Measurements from ENCODE around the gene EN1.
A peak's percentile ranks its signal among the peaks of the same experiment; 100 is the strongest.

Gene EN1

GRCh38 chr2:118883792-118884191 is 36.3 kb upstream of the EN1 start:
- H3K36me3 ChIP-seq (ENCODE audit: insufficient read depth, low read length), result no peaks in the 10 kb centered on the region
- H3K79me2 ChIP-seq (ENCODE audit: insufficient read depth, low read length), result no peaks in the 10 kb centered on the region
- H3K9me3 ChIP-seq (ENCODE audit: insufficient read depth, low read depth, low read length), result no peaks in the 10 kb centered on the region
- H2AFZ ChIP-seq (ENCODE audit: low read length), result peak overlapping the region; percentile 98; the same call in 1 of the 2 replicates
- H3F3A ChIP-seq (ENCODE audit: low read depth), result no peaks in the 10 kb centered on the region
- no peak overlapping the region for H3K4me3 ChIP-seq (ENCODE audit: low read length, poor library complexity, severe bottlenecking)
- no peaks in the 10 kb centered on the region for H4K20me1 ChIP-seq (ENCODE audit: insufficient read depth, low read length, poor library complexity, severe bottlenecking)
- H3K9ac ChIP-seq (ENCODE audit: low read depth, low read length, poor library complexity, severe bottlenecking), result no peak overlapping the region
- no peaks in the 10 kb centered on the region for H3K9me2 ChIP-seq (replicated peaks; ENCODE audit: low read depth, low read length)
- TF ChIP-seq EZH2phosphoT487 (IDR thresholded peaks at IDR 0.05; ENCODE audit: borderline replicate concordance), result no peak
- TF ChIP-seq CTCF (conservative IDR thresholded peaks at IDR 0.05; ENCODE audit: low read length), result no peak
- peaks cover 3% of the 10 kb centered on the region for H3K4me1 ChIP-seq (ENCODE audit: insufficient read depth, low read length, poor library complexity, severe bottlenecking)
- no peaks in the 10 kb centered on the region for H3K27me3 ChIP-seq (ENCODE audit: insufficient read depth, low read length, poor library complexity, severe bottlenecking)
- no peak overlapping the region for H3K4me2 ChIP-seq (ENCODE audit: low read depth, low read length, poor library complexity, severe bottlenecking)

GRCh38 chr2:118882693-118883336 is 35.4 kb upstream of the EN1 start:
- Histone ChIP-seq H3K27me3 (ENCODE audit: insufficient read depth, low read length, poor library complexity, severe bottlenecking) (no peaks in the 10 kb centered on the region), H3F3A (ENCODE audit: low read depth) (no peaks in the 10 kb centered on the region), H3K9me3 (ENCODE audit: insufficient read depth, low read depth, low read length) (no peaks in the 10 kb centered on the region), H3K4me3 (ENCODE audit: low read length, poor library complexity, severe bottlenecking) (peak overlapping the region; percentile 72), H3K9me2 (replicated peaks; ENCODE audit: low read depth, low read length) (no peaks in the 10 kb centered on the region), H3K79me2 (ENCODE audit: insufficient read depth, low read length) (no peaks in the 10 kb centered on the region), H4K20me1 (ENCODE audit: insufficient read depth, low read length, poor library complexity, severe bottlenecking) (no peaks in the 10 kb centered on the region), H3K9ac (ENCODE audit: low read depth, low read length, poor library complexity, severe bottlenecking) (peak overlapping the region; percentile 54), H2AFZ (ENCODE audit: low read length) (peak overlapping the region; percentile 98), H3K4me1 (ENCODE audit: insufficient read depth, low read length, poor library complexity, severe bottlenecking) (peaks cover 3% of the 10 kb centered on the region), H3K4me2 (ENCODE audit: low read depth, low read length, poor library complexity, severe bottlenecking) (peak overlapping the region; percentile 88), H3K36me3 (ENCODE audit: insufficient read depth, low read length) (no peaks in the 10 kb centered on the region)
- TF ChIP-seq EZH2phosphoT487 (IDR thresholded peaks at IDR 0.05; ENCODE audit: borderline replicate concordance), result no peak
- peak; percentile 97 for TF ChIP-seq CTCF (conservative IDR thresholded peaks at IDR 0.05; ENCODE audit: low read length)

- Histone ChIP-seq H3K4me2 (ENCODE audit: low read depth, low read length, poor library complexity, severe bottlenecking) (no peak overlapping the region), H3K27me3 (ENCODE audit: insufficient read depth, low read length, poor library complexity, severe bottlenecking) (no peaks in the 10 kb centered on the region), H2AFZ (ENCODE audit: low read length) (peak overlapping the region; percentile 39; the same call in 1 of the 2 replicates), H3K9me3 (ENCODE audit: insufficient read depth, low read depth, low read length) (no peaks in the 10 kb centered on the region), H3K79me2 (ENCODE audit: insufficient read depth, low read length) (no peaks in the 10 kb centered on the region), H3K9ac (ENCODE audit: low read depth, low read length, poor library complexity, severe bottlenecking) (no peak overlapping the region), H3K36me3 (ENCODE audit: insufficient read depth, low read length) (no peaks in the 10 kb centered on the region), H3K4me3 (ENCODE audit: low read length, poor library complexity, severe bottlenecking) (no peak overlapping the region), H3F3A (ENCODE audit: low read depth) (no peaks in the 10 kb centered on the region), H3K4me1 (ENCODE audit: insufficient read depth, low read length, poor library complexity, severe bottlenecking) (peaks cover 3% of the 10 kb centered on the region), H3K9me2 (replicated peaks; ENCODE audit: low read depth, low read length) (no peaks in the 10 kb centered on the region), H4K20me1 (ENCODE audit: insufficient read depth, low read length, poor library complexity, severe bottlenecking) (no peaks in the 10 kb centered on the region)
- TF ChIP-seq EZH2phosphoT487 (IDR thresholded peaks at IDR 0.05; ENCODE audit: borderline replicate concordance), result no peak
- peak; percentile 79 for TF ChIP-seq CTCF (conservative IDR thresholded peaks at IDR 0.05; ENCODE audit: low read length)
Measured at GRCh38 chr2:118881490-118882129, 34.2 kb upstream of the EN1 start.

Data from Loucy (cell line).